ENCODE measurements around the gene NKX1-2.
A peak's percentile ranks its signal among the peaks of the same experiment; 100 is the strongest.

NKX1-2 gene

DNA sequence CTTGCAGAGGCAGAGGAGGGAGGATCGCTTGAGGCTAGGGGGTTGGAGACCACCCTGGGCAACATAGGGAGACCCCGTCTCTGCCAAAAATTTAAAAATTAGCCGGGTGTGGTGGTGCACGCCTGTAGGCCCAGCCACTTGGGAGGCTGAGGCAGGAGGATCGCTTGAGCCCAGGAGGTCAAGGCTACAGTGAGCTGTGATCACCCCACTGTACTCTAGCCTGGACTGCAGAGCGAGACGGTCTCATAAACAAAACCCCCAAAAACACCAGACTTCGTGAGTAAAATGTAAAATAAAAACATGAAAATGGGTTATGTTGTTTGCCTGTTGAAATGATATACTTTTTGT, 12.5 kb upstream of the NKX1-2 start:
- H3K4me3 ChIP-seq (ENCODE audit: low read depth, low read length), result peak overlapping the region; percentile 84
- TF ChIP-seq, protein P1, sequence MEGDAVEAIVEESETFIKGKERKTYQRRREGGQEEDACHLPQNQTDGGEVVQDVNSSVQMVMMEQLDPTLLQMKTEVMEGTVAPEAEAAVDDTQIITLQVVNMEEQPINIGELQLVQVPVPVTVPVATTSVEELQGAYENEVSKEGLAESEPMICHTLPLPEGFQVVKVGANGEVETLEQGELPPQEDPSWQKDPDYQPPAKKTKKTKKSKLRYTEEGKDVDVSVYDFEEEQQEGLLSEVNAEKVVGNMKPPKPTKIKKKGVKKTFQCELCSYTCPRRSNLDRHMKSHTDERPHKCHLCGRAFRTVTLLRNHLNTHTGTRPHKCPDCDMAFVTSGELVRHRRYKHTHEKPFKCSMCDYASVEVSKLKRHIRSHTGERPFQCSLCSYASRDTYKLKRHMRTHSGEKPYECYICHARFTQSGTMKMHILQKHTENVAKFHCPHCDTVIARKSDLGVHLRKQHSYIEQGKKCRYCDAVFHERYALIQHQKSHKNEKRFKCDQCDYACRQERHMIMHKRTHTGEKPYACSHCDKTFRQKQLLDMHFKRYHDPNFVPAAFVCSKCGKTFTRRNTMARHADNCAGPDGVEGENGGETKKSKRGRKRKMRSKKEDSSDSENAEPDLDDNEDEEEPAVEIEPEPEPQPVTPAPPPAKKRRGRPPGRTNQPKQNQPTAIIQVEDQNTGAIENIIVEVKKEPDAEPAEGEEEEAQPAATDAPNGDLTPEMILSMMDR (IDR thresholded peaks at IDR 0.05; ENCODE audit: low read depth, low read length, missing control alignments), result no peak
- DNase-seq (ENCODE audit: low read depth), result no peak

DNA sequence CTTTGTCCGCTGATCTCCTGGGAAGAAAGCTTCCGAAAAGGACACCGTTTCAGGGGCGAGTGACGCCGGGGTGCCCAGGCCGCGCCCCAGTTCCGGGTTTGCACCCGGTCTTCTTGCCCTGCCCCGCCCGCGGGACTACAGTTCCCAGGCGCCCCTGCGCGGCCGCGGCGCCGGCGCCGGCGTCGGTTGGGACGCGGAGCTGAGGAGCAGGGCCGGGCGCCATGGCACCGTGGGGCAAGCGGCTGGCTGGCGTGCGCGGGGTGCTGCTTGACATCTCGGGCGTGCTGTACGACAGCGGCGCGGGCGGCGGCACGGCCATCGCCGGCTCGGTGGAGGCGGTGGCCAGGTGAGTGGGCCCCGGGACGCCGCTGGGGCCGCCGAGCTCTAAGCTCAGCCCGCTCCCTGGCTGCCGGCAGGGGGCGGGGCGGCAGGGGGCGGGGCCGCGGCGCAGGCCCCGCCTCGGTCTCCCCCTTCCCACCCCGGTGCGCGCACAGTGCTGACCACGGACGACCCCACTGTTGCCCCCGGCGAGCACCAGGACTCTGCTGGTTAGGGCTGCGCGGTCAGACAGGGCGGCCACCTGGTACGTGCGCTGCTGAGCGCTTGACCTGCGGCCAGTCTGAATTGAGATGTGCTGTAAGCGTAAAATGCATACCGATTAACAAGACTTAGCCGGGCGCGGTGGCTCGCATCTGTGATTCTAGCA, 12.0 kb upstream of the NKX1-2 start, which contains the start of gene LHPP:
LHPP (plus strand) TSS at position 182 of the 706 bp plus-strand sequence; CDS start at position 222, 40 bp downstream.
- TF ChIP-seq, protein P1 (IDR thresholded peaks at IDR 0.05; ENCODE audit: low read depth, low read length, missing control alignments), result no peak
- DNase-seq (ENCODE audit: low read depth), result peak; percentile 47
- H3K4me3 ChIP-seq (ENCODE audit: low read depth, low read length), result peak within 1 kb of the TSS; percentile 84

DNA sequence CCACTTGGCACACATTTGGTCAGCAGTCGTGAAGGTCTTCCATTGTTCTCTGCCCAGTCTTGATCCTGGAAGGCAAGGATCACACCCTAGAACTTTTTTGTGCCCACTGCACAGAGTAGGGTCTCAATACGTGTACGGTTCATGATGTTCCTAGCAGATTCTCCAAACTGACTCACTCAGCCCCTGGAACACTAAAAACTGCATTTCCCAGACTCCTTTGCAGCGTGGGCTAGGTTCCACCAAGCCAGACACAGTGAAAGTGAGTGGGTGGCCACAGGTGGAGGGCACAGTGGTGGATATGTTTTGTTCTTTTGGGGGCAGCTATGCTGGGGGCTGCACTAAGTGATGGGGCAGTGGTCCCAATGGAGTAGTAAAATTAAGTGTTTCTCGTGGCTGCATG, 10.3 kb upstream of the NKX1-2 start:
- no peak for DNase-seq (ENCODE audit: low read depth)
- H3K4me3 ChIP-seq (ENCODE audit: low read depth, low read length), result no peak overlapping the region
- TF ChIP-seq, protein P1 (IDR thresholded peaks at IDR 0.05; ENCODE audit: low read depth, low read length, missing control alignments), result no peak

DNA sequence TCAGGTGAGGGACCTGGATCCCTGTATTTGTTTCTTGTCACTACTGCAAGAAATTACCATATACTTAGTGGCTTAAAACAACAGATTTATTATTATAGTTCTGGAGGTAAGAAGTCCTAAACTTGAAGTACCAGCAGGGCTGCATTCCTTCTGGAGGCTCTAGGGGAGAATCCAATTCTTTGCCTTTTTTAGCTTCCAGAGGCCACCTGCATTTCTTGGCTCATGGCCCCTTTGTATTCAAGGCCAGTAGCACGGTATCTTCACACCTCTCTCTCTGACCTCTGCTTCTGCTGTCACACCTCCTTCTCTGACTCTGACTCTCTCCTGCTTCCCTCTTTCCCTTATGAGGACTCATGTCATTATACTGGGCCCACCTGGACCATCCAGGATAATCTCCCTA, 9.6 kb upstream of the NKX1-2 start:
- DNase-seq (ENCODE audit: low read depth), result no peak
- TF ChIP-seq, protein P1 (IDR thresholded peaks at IDR 0.05; ENCODE audit: low read depth, low read length, missing control alignments), result no peak
- H3K4me3 ChIP-seq (ENCODE audit: low read depth, low read length), result no peak overlapping the region

DNA sequence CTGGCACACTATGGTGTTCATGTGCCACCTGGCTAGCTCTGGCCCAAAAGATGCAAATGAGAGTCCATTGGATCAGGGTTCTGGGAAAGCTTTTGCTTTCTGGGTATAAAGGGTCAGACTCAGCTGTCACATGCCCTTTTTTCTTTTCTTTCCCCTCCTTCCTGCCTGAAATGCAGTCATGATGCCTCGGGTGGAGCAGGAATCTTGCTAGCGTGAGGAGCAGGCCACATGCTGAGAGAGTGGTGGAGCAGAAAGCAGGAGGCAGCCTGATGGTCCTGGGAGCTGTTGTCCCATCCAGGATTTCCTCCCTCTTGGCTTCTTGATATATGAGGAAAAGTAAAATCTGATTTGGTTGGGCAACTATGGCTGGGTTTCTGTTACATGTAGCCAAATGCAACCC, 9.1 kb upstream of the NKX1-2 start:
- H3K4me3 ChIP-seq (ENCODE audit: low read depth, low read length), result no peak overlapping the region
- no peak for DNase-seq (ENCODE audit: low read depth)
- TF ChIP-seq, protein P1 (IDR thresholded peaks at IDR 0.05; ENCODE audit: low read depth, low read length, missing control alignments), result no peak

DNA sequence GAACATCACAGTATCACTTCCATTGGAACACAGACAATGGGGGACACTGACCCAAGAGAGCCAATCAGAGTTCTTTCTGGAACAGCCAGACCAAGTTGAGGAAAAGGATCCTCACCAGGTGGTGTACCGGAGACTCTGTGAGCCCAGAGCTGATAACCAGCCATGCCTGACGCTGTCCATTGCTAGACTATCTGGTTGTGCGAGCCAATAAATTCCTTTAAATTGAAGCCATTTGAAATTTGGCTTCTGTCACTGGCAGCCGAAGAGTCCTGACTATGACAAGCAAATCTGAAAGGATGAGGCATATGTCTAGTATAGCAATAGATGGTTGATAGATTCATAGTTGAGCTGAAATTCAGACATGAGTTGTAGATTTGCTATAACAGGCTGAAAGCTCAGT, 8.6 kb upstream of the NKX1-2 start:
- no peak overlapping the region for H3K4me3 ChIP-seq (ENCODE audit: low read depth, low read length)
- TF ChIP-seq, protein P1 (IDR thresholded peaks at IDR 0.05; ENCODE audit: low read depth, low read length, missing control alignments), result no peak
- DNase-seq (ENCODE audit: low read depth), result no peak

DNA sequence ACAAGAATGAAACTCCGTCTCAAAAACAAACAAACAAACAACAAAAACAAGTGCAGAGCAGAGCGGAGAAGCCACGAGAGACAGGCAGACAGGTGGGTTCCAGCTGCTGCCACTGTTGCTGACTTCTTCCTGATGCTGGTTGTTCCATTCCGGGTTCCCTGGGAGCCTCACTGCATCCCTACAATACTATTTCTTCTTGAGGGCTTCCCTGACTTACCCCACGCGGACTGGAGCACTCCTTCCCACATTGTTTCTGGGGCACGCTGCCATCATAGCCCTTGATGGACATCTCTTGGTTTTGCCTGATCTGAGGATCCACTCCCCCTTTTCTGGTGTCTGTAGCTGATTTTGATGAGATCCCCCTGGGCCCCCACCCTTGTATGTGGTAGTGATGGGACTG, 5.6 kb upstream of the NKX1-2 start:
- TF ChIP-seq, protein P1 (IDR thresholded peaks at IDR 0.05; ENCODE audit: low read depth, low read length, missing control alignments), result no peak
- H3K4me3 ChIP-seq (ENCODE audit: low read depth, low read length), result no peak overlapping the region
- DNase-seq (ENCODE audit: low read depth), result no peak
